Left ventricle myocardium superior (tissue), 1 donor: ENCODE data around the gene SLC39A9. TPM values are rescaled to one million over a fixed set of nuclear protein-coding genes. Genes with fewer than 3 reads are reported as not detected.

Experiments
- ATAC-seq: fragments of 200-7000 bp; cut with Tn5 transposase; one replicate; pipeline ENCODE4 v1.9.1; 2020; ENCODE audit warnings: mild to moderate bottlenecking, moderate library complexity
- DNase-seq: peaks from one replicate; pipeline ENCODE4 v3.0.0-alpha.2; 2020
- intact Hi-C: fragments of 100-400 bp; cut with micrococcal nuclease; formaldehyde crosslinking; loops from one replicate; pipeline ENCODE4 v1.11.0; 2022
- long read RNA-seq: library from polyadenylated mRNA; unstranded; transcript quantifications from one replicate; pipeline ENCODE4 v2.0.0, GENCODE V29; 2021
- total RNA-seq: library from RNA; stranded (reverse); fragmentation: NEBNext Ultra II Directional; extraction: Animal tissue kit (Norgen Biotek cat#: 25700); gene quantifications from one replicate; pipeline ENCODE4 v1.2.1, GENCODE V29; 2021
- donor health status: DM: no; HTN: yes; CAD: no; lungs with severe emphysema.

The SLC39A9 gene
- 18.4 TPM for total RNA-seq
- long read RNA-seq, transcript SLC39A9-202 (7 exons, 3,560 nt): major isoform, 6 of 8 reads
- long read RNA-seq, partial matches to known transcripts: 0 of 8 reads
- long read RNA-seq, other reads (novel, unspliced or antisense): 2 of 8 reads

DNA sequence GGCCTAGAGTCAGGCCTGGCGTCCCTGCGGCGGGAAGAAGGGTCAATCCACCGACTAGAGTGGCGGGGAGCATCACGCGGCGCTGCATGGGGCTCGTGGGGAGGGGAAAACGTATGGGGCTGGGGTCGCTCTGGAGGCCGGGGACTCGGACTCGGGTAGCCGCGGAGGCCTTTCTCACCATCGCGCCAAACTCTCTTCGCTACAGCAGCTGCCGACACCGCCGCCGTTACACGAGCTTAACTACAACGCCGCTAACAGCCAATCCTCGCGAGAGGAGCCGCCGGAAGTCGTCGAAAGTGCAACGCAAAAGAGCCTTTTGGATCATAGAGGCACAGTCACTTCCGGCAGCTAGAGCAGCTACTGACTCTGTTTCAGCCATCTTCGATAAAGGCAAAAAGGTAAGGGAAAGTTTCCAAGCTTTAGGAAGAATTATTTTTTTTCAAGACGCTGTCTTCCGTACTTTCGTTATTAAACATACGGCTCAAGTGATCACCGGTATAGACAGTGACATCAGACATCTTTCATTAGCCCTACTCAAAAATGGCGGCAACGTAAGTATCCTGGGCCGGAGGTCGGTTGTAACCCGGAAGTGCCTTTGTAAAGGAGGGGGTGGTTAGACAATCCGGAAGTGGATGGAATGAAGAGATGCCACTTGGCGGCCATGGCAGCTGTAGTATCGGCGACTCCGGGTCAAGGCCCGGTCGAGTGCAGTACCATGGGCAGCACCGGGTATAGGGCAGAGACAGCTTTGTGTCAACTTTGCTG, at the start of gene SLC39A9, which contains the start of gene ERH:
Gene SLC39A9 (plus strand): TSS at position 640 of the 765 bp plus-strand sequence. CDS start 678 bp downstream, outside the sequence.
Gene ERH (minus strand): TSS at position 247 of the 765 bp plus-strand sequence. CDS start 66 bp downstream, at position 181.
- intact Hi-C loops: loop anchor here (10.0 kb wide), 1 partner anchor 1583 kb away; the partner anchor contains the start of genes RAD51B and ZFYVE26
- ATAC-seq: peak; percentile 98

GRCh38 chr14:69349091-69349777, 49.3 kb upstream of the SLC39A9 start:
- DNase-seq (no peak), ATAC-seq (no peak)
- intact Hi-C loops: no loop called here

More for the DNA sequence above, at the start of gene SLC39A9, which contains the start of gene ERH:
- peak; percentile 96 for DNase-seq

- intact Hi-C loops: no loop called here
- no peak for DNase-seq
- ATAC-seq: no peak
Measured at GRCh38 chr14:69350892-69351291, 47.6 kb upstream of the SLC39A9 start.

DNA sequence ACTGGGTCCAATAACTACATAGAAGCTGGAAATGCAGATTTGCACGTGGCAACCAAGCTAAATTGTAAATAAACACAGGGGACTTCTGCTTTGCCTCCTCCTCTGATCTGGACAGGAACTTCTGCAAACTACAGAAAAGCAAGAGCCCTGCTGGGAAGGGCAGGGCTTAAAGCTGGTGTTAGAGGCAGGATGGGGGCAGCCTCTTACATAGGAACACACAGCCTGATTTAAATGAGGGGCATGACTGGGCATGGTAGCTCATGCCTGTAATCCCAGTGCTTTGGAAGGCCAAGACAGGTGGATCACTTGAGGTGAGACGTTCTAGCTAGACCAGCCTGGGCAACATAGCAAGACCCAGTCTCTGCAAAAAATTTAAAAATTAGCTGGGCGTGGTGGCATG, 47.1 kb upstream of the SLC39A9 start:
- ATAC-seq: no peak
- no peak for DNase-seq
- intact Hi-C loops: no loop called here

DNA sequence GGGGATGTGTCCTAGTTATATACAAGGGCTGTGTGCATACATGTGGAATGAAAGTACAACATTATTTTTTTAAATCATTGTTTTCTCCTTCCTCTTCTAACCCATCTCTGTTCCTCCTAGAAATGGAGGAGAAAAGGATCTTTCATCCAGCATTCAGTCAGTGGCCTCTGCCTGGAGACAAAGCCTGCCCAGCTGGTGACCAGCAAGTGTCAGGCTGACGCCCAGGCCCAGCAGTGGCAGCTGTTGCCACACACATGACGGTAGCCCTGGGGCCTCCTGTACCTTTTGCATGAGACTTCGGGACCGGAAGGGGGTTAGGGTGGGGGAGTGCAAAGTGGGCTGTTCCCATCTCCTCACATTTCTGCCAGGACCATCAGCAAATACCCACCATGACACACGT, 46.6 kb upstream of the SLC39A9 start:
- ATAC-seq (no peak), DNase-seq (no peak)
- intact Hi-C loops: no loop called here

DNA sequence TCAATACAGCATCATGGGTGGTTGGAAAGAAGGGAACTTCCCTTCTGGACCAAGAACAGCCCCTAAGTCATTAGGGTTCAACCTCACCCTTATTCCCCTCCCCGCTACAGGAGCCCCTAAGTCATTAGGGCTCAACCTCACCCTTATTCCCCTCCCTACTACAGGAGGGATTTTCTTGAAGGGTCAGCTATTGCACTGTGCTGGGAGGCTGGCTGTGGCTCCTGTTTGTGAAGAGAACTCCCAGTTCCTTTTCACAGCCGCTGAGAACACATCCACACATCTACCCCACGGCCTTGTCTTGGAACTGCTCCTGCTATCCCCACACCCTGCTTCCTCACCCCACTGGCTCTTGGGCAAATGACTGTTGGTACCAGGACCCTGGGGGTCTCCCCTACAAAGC, 45.3 kb upstream of the SLC39A9 start:
- ATAC-seq (no peak), DNase-seq (no peak)
- intact Hi-C loops: no loop called here

DNA sequence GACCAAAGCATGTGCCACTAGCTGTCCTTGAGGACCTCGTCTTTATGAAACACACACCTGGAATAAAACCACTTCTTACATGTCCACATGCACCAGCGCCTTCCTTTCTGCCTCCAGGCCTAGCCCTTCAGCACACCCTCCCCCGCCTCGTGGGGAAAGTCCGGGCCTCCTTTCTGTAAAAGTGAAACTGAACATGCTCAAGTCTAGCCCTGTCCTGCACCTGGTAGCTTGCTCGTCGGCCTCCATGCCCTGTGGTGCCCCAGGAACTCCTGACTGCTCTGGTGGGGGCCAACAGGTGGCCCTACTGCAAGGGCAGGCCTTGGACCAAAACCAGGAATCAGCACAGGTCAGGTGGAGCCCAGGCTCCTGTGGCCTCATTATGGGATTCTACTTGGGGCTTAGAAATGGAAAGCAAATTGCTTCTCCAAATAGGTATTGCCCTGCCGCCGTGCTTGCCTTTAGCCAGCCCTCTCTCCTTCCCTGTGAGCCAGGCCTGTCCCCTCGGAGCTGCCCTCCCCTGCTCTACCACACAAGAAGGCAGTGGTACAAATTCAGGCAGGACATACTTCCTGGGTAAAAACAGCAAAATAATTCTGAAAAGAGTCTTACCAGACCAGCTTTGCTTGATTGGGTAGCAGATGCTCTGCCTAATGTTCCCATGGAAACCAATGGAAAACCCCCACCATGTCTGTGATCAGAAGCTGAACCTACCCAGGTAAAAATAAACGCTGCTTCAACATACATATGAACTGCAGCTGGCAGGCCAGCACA, 43.9 kb upstream of the SLC39A9 start:
- intact Hi-C loops: no loop called here
- no peak for ATAC-seq
- DNase-seq: no peak

- intact Hi-C loops: no loop called here
Measured at GRCh38 chr14:69355154-69355597, 43.3 kb upstream of the SLC39A9 start.

GRCh38 chr14:69355607-69356281, 42.7 kb upstream of the SLC39A9 start:
- ATAC-seq (peak; percentile 80), DNase-seq (peak; percentile 52)
- intact Hi-C loops: no loop called here

More at GRCh38 chr14:69355154-69355597, 43.3 kb upstream of the SLC39A9 start:
- ATAC-seq: peak; percentile 12
- DNase-seq: no peak

GRCh38 chr14:69356903-69357543, 41.5 kb upstream of the SLC39A9 start:
- intact Hi-C loops: no loop called here
- ATAC-seq (no peak), DNase-seq (no peak)

DNA sequence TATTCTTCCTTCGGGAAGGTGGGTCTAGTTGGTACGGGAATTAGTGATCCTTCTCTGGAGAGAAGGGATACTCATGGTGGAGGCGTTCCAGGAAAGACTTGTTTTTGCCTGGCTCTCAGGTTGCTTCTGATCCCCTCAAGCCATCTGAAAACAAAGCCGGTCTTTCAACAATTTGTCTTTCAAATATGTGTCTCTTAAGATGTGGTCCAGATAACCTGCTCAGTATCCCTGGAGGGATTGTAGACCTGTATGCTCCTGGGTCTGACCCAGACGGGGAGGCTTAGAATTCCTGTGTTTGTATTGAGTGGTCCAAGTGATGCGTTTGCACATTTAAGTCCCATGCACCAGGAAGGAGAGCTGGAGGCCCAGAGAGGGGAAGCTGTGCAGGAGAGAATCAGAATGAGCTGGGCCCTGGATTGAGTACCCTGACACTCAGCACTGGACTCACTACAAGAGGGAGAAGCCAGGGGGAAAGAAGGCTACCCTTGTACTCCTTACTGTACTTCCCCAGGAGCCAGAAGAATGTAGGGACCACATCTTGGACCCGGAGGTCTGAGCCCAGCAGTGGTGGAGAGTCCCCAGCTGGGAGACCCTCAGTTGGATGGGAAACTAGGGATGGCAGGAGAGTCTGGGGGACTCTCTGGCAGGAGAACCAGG, 40.8 kb upstream of the SLC39A9 start:
- intact Hi-C loops: no loop called here
- DNase-seq: no peak
- no peak for ATAC-seq

DNA sequence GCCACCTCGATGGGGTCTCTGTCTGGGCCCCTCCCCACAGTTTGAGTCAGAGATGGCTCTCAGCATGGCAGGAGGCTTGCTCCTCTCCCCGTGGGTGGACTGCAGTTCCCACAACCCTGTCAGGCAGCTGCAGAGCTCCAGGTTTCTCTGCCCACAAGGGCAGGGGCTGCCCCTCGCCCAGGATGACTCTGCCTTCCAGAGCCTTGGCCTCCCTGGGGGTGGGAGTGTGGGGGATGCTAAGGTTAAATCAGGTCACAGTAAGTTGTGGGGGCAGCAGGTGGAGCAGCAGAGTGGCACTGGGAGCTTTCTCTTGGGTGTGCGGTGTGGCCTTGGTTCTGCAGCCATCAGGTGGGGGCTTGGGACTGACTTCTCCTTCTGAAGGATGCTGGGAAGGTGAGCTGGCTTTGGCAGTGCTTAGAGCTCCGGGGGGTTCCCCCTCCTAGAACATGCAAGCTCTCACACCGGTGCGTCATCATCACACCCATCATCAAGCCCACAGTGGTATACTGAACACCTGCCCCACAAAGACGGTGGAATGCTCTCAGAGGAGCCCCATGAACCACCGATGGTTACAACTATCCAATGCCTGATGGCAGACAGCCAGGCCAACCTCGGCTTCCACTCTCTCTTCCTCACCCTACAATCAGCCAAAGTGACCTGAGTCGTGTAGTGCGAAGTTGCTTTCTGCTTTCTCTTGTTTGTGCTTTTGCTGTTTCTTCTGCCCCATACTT, 40.1 kb upstream of the SLC39A9 start:
- intact Hi-C loops: no loop called here
- ATAC-seq: no peak
- DNase-seq: no peak

DNA sequence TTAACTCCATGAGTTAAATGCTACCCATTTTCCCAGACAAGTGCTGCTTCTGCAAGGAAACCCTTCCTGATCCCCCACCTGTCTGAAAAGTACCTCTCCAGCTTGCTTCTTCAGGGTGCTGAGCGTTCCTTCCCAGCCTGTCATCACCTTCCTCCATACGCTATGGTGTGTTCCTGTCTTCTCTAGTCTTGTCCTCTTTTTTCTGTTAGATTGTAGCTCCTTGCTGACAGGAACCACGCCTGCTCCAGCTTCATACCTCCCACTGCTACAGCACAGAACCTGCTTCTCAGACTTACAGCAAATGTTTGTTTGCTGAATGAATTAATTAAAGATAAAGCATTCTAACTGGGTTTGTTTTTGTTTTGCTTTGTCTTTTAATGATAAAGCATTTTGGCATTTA, 39.5 kb upstream of the SLC39A9 start:
- DNase-seq: no peak
- ATAC-seq: no peak
- intact Hi-C loops: no loop called here

DNA sequence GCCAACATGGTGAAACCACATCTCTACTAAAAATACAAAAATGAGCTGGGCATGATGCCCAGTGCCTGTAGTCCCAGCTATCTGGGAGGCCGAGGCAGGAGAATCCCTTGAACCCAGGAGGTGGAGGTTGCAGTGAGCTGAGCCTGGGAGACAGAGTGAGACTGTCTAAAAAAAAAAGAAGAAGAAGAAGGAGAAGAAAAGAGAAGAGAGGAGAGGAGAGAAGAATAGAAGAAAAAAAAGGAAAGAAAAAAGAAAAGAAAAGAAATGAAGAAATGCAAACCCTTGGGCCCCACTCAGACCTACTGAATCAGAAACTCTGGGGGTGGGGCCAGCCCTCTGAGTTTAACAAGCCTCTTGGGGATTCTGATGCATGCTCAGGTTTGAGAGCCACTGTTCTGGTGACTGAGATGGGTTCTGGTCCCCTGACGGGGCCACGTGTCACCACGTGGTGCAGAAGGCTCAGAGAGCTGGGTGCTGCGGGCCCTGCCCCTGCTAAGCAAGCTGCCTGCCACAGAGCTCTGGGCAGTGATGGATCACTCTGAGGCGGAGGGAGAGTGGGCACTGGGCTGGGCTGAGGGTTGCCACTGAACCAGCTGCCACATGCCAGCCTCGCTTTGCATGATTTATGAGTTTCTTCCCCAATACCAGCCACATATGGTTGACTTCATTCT, 37.9 kb upstream of the SLC39A9 start:
- intact Hi-C loops: loop anchor here (10.0 kb wide), 1 partner anchor 106 kb away; no protein-coding TSS in a partner anchor
- ATAC-seq (no peak), DNase-seq (no peak)

- intact Hi-C loops: loop anchor here (10.0 kb wide), 1 partner anchor 108 kb away; no protein-coding TSS in a partner anchor
- peak; percentile 59 for DNase-seq
- ATAC-seq: peak; percentile 90
Measured at GRCh38 chr14:69363055-69363454, 35.4 kb upstream of the SLC39A9 start.

GRCh38 chr14:69363964-69364363, 34.5 kb upstream of the SLC39A9 start:
- ATAC-seq (no peak), DNase-seq (no peak)
- intact Hi-C loops: loop anchor here (10.0 kb wide), 1 partner anchor 109 kb away; no protein-coding TSS in a partner anchor
